Stimulated activated naive CD8-positive, alpha-beta T cell treated with anti-CD3 and anti-CD28 coated beads, Interleukin-15, amount 100 ng/mL, for 72 hours (primary cell): ENCODE data around the gene EPHA5.

Experiments used
- ATAC-seq: fragments of 150-1000 bp; cut with Tn5 transposase; 2 replicates; pipeline ENCODE4 v1.10.0; 2021; ENCODE audit warnings: mild to moderate bottlenecking, moderate library complexity
- DNase-seq, 2 donors: peaks; one replicate each; pipeline ENCODE4 v3.0.0; 2021 to 2022
- H3K27ac Mint-ChIP-seq, 2 donors: one replicate each; pipeline ENCODE4 v1.8.0; 2022; ENCODE audit warnings: mild to moderate bottlenecking in 2 of 2, mixed read lengths in 2 of 2, moderate library complexity in 2 of 2
- H3K27me3 Mint-ChIP-seq: one replicate; pipeline ENCODE4 v1.8.0; 2022; ENCODE audit warnings: mixed read lengths
- H3K4me1 Mint-ChIP-seq: one replicate; pipeline ENCODE4 v1.8.0; 2022; ENCODE audit warnings: mild to moderate bottlenecking, mixed read lengths
- H3K4me3 Mint-ChIP-seq, 2 donors: one replicate each; pipeline ENCODE4 v1.8.0; 2022; ENCODE audit warnings: mild to moderate bottlenecking in 2 of 2, mixed read lengths in 2 of 2, moderate library complexity in 1 of 2
- H3K9me3 Mint-ChIP-seq, 2 donors: one replicate each; pipeline ENCODE4 v1.8.0; 2022; ENCODE audit warnings: mixed read lengths in 2 of 2

Gene EPHA5

GRCh38 chr4:65653740-65654361 is 16.4 kb downstream of the EPHA5 start:
- Mint-ChIP-seq H3K4me3 (no peak overlapping the region), H3K4me1 (no peaks in the 10 kb centered on the region), H3K27me3 (no peaks in the 10 kb centered on the region), H3K27ac (no peak overlapping the region), H3K9me3 (peaks cover 8 to 9% of the 10 kb centered on the region in 2 donors)
- DNase-seq = no peak
- no peak for ATAC-seq

- DNase-seq (no peak), ATAC-seq (no peak)
- Mint-ChIP-seq H3K4me3 (no peak overlapping the region), H3K27ac (no peak overlapping the region), H3K27me3 (no peaks in the 10 kb centered on the region), H3K9me3 (peaks cover 8 to 9% of the 10 kb centered on the region in 2 donors), H3K4me1 (no peaks in the 10 kb centered on the region)
These were observed 18.5 kb downstream of the EPHA5 start for GRCh38 chr4:65651751-65652150.

GRCh38 chr4:65651031-65651430 is 19.3 kb downstream of the EPHA5 start:
- no peaks in the 10 kb centered on the region for H3K4me1 Mint-ChIP-seq
- no peak overlapping the region for H3K4me3 Mint-ChIP-seq
- H3K27ac Mint-ChIP-seq = no peak overlapping the region
- no peaks in the 10 kb centered on the region for H3K27me3 Mint-ChIP-seq
- DNase-seq (no peak), ATAC-seq (no peak)
- peaks cover 8 to 9% of the 10 kb centered on the region in 2 donors for H3K9me3 Mint-ChIP-seq

GRCh38 chr4:65646136-65646535 is 24.2 kb downstream of the EPHA5 start:
- H3K27me3 Mint-ChIP-seq = no peaks in the 10 kb centered on the region
- no peak overlapping the region for H3K4me3 Mint-ChIP-seq
- DNase-seq = no peak
- no peak overlapping the region for H3K27ac Mint-ChIP-seq
- H3K4me1 Mint-ChIP-seq = no peaks in the 10 kb centered on the region
- peaks cover 8% of the 10 kb centered on the region in 2 donors for H3K9me3 Mint-ChIP-seq
- ATAC-seq = no peak

- ATAC-seq (no peak), DNase-seq (no peak)
- Mint-ChIP-seq H3K27ac (no peak overlapping the region), H3K4me3 (no peak overlapping the region), H3K4me1 (no peaks in the 10 kb centered on the region), H3K9me3 (peaks cover 0 to 8% of the 10 kb centered on the region in 2 donors), H3K27me3 (no peaks in the 10 kb centered on the region)
These were observed 25.1 kb downstream of the EPHA5 start for GRCh38 chr4:65645185-65645584.

- no peaks in the 10 kb centered on the region for H3K4me1 Mint-ChIP-seq
- no peak for DNase-seq
- H3K27ac Mint-ChIP-seq = no peak overlapping the region
- no peak overlapping the region for H3K4me3 Mint-ChIP-seq
- H3K27me3 Mint-ChIP-seq = no peaks in the 10 kb centered on the region
- no peaks in the 10 kb centered on the region for H3K9me3 Mint-ChIP-seq
- ATAC-seq = no peak
These were observed 35.1 kb downstream of the EPHA5 start for GRCh38 chr4:65635051-65635821.

GRCh38 chr4:65624651-65625050 is 45.6 kb downstream of the EPHA5 start:
- DNase-seq (no peak), ATAC-seq (no peak)
- Mint-ChIP-seq H3K9me3 (peaks cover 0 to 1% of the 10 kb centered on the region in 2 donors), H3K4me3 (no peak overlapping the region), H3K27me3 (no peaks in the 10 kb centered on the region), H3K4me1 (no peaks in the 10 kb centered on the region), H3K27ac (no peak overlapping the region)

- ATAC-seq (no peak), DNase-seq (no peak)
- no peak overlapping the region for H3K27ac Mint-ChIP-seq
- H3K9me3 Mint-ChIP-seq = no peaks in the 10 kb centered on the region
- no peaks in the 10 kb centered on the region for H3K27me3 Mint-ChIP-seq
- no peaks in the 10 kb centered on the region for H3K4me1 Mint-ChIP-seq
- no peak overlapping the region for H3K4me3 Mint-ChIP-seq
These were observed 46.8 kb downstream of the EPHA5 start for GRCh38 chr4:65623506-65623905.

- DNase-seq (no peak), ATAC-seq (no peak)
- Mint-ChIP-seq H3K27ac (no peak overlapping the region), H3K4me1 (no peaks in the 10 kb centered on the region), H3K27me3 (no peaks in the 10 kb centered on the region), H3K4me3 (no peak overlapping the region), H3K9me3 (peaks cover 0 to 4% of the 10 kb centered on the region in 2 donors)
These were observed 52.9 kb downstream of the EPHA5 start for GRCh38 chr4:65617416-65617815.

GRCh38 chr4:65604515-65604914 is 65.8 kb downstream of the EPHA5 start:
- H3K27me3 Mint-ChIP-seq = no peaks in the 10 kb centered on the region
- no peak for DNase-seq
- H3K9me3 Mint-ChIP-seq = peaks cover 4 to 12% of the 10 kb centered on the region in 2 donors
- H3K4me1 Mint-ChIP-seq = no peaks in the 10 kb centered on the region
- H3K27ac Mint-ChIP-seq = no peak overlapping the region
- H3K4me3 Mint-ChIP-seq = no peak overlapping the region
- no peak for ATAC-seq

GRCh38 chr4:65600656-65601055 is 69.6 kb downstream of the EPHA5 start:
- Mint-ChIP-seq H3K27me3 (no peaks in the 10 kb centered on the region), H3K27ac (no peak overlapping the region), H3K4me1 (no peaks in the 10 kb centered on the region), H3K9me3 (peaks cover 4 to 8% of the 10 kb centered on the region in 2 donors), H3K4me3 (no peak overlapping the region)
- ATAC-seq (no peak), DNase-seq (no peak)

GRCh38 chr4:65599340-65599739 is 70.9 kb downstream of the EPHA5 start:
- ATAC-seq (no peak), DNase-seq (no peak)
- Mint-ChIP-seq H3K4me1 (no peaks in the 10 kb centered on the region), H3K27me3 (no peaks in the 10 kb centered on the region), H3K27ac (no peak overlapping the region), H3K9me3 (no peaks in the 10 kb centered on the region), H3K4me3 (no peak overlapping the region)

GRCh38 chr4:65597697-65598096 is 72.6 kb downstream of the EPHA5 start:
- Mint-ChIP-seq H3K4me1 (no peaks in the 10 kb centered on the region), H3K27ac (no peak overlapping the region), H3K4me3 (no peak overlapping the region), H3K27me3 (no peaks in the 10 kb centered on the region), H3K9me3 (no peaks in the 10 kb centered on the region)
- no peak for ATAC-seq
- no peak for DNase-seq

- no peaks in the 10 kb centered on the region for H3K4me1 Mint-ChIP-seq
- H3K9me3 Mint-ChIP-seq = peaks cover 4 to 6% of the 10 kb centered on the region in 2 donors
- H3K27me3 Mint-ChIP-seq = no peaks in the 10 kb centered on the region
- H3K4me3 Mint-ChIP-seq = no peak overlapping the region
- DNase-seq (no peak), ATAC-seq (no peak)
- H3K27ac Mint-ChIP-seq = no peak overlapping the region
These were observed 78.2 kb downstream of the EPHA5 start for GRCh38 chr4:65592089-65592488.

- DNase-seq (no peak), ATAC-seq (no peak)
- Mint-ChIP-seq H3K27me3 (no peaks in the 10 kb centered on the region), H3K27ac (no peak overlapping the region), H3K4me1 (no peaks in the 10 kb centered on the region), H3K4me3 (no peak overlapping the region), H3K9me3 (peaks cover 6 to 8% of the 10 kb centered on the region in 2 donors)
These were observed 80.4 kb downstream of the EPHA5 start for GRCh38 chr4:65589921-65590320.

- no peak overlapping the region for H3K4me3 Mint-ChIP-seq
- DNase-seq = no peak
- ATAC-seq = no peak
- H3K27ac Mint-ChIP-seq = no peak overlapping the region
- H3K27me3 Mint-ChIP-seq = no peaks in the 10 kb centered on the region
- peaks cover 6 to 8% of the 10 kb centered on the region in 2 donors for H3K9me3 Mint-ChIP-seq
- H3K4me1 Mint-ChIP-seq = no peaks in the 10 kb centered on the region
These were observed 81.0 kb downstream of the EPHA5 start for GRCh38 chr4:65589331-65589730.
